Spleen (tissue), 7 donors: ENCODE data around the gene DEAF1.

Experiments used
- CTCF ChIP-seq, 11 experiments: fragments of 200-600 bp in 7 of 11; fragments of 450-650 bp in 4 of 11; sonication (generic) in 4 of 11; IDR thresholded peaks in 8 of 11; conservative IDR thresholded peaks in 3 of 11; 1 replicate in 7 of 11; 2 replicates in 4 of 11; pipeline versions ENCODE4 v1.4.0 to v1.8.0; 2016 to 2021; ENCODE audit warnings: antibody characterized with exemption in 11 of 11, inconsistent platforms in 4 of 11, mild to moderate bottlenecking in 1 of 11
- POLR2A ChIP-seq, 3 donors: fragments of 450-650 bp; IDR thresholded peaks; one replicate each; pipeline ENCODE4 v1.5.1; 2017; ENCODE audit warnings: antibody characterized with exemption in 3 of 3, mild to moderate bottlenecking in 1 of 3
- donor health status: DM: no; HTN: no; CAD: no; lungs with moderate emphysema.
- donor health status: DM: no; HTN: no; CAD: no.
- donor health status: DM: no; HTN: no; CAD: no.

GRCh38 chr11:662689-663274 lies 32.2 kb downstream of the DEAF1 start:
- peak; percentile 55 to 87 (median 81) for TF ChIP-seq CTCF (IDR thresholded peaks at IDR 0.05 in 8 of 11, conservative IDR thresholded peaks at IDR 0.05 in 3 of 11)
- no peak for TF ChIP-seq POLR2A (IDR thresholded peaks at IDR 0.05)
